Measurements from ENCODE around the gene GNAT2.

GRCh38 chr1:109649491-109649914 is 30.1 kb upstream of the GNAT2 start:
- TF ChIP-seq CTCF (IDR thresholded peaks at IDR 0.05; ENCODE audit: low read length) (peak; percentile 27; the same call in 1 of the 2 replicates), EZH2 (IDR thresholded peaks at IDR 0.05; ENCODE audit: borderline replicate concordance, low read length) (no peak)
